ENCODE data around the gene OXA1L.

GRCh38 chr14:22822016-22822570 lies 55.6 kb downstream of the OXA1L start:
- TF ChIP-seq, protein P1, sequence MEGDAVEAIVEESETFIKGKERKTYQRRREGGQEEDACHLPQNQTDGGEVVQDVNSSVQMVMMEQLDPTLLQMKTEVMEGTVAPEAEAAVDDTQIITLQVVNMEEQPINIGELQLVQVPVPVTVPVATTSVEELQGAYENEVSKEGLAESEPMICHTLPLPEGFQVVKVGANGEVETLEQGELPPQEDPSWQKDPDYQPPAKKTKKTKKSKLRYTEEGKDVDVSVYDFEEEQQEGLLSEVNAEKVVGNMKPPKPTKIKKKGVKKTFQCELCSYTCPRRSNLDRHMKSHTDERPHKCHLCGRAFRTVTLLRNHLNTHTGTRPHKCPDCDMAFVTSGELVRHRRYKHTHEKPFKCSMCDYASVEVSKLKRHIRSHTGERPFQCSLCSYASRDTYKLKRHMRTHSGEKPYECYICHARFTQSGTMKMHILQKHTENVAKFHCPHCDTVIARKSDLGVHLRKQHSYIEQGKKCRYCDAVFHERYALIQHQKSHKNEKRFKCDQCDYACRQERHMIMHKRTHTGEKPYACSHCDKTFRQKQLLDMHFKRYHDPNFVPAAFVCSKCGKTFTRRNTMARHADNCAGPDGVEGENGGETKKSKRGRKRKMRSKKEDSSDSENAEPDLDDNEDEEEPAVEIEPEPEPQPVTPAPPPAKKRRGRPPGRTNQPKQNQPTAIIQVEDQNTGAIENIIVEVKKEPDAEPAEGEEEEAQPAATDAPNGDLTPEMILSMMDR (optimal IDR thresholded peaks at IDR 0.05 in 1 of 3, IDR thresholded peaks at IDR 0.05 in 1 of 3, conservative IDR thresholded peaks at IDR 0.05 in 1 of 3; ENCODE audit: extremely low read depth in 1 of 3, insufficient read depth in 2 of 3, low read length in 3 of 3) = no peak
- no peak for TF ChIP-seq EZH2 (IDR thresholded peaks at IDR 0.05; ENCODE audit: low read length)

All from keratinocyte (primary cell).